Middle frontal gyrus (tissue), 1 donor: ENCODE measurements around the gene TNFRSF1B.
A peak's percentile ranks its signal among the peaks of the same experiment; 100 is the strongest.

Experiments used
- DNase-seq: peaks from one replicate; pipeline ENCODE4 v3.0.0-alpha.2; 2015; ENCODE audit warnings: low spot score; ENCODE audit errors: extremely low spot score

Gene TNFRSF1B

GRCh38 chr1:12189328-12189682 lies 22.5 kb downstream of the TNFRSF1B start:
- DNase-seq: no peak

GRCh38 chr1:12191242-12192032 lies 24.6 kb downstream of the TNFRSF1B start:
- no peak for DNase-seq

- DNase-seq: no peak
Observed at GRCh38 chr1:12194666-12195216, 27.9 kb downstream of the TNFRSF1B start.

GRCh38 chr1:12195416-12195815 lies 28.6 kb downstream of the TNFRSF1B start:
- no peak for DNase-seq

- DNase-seq: no peak
Observed at GRCh38 chr1:12196641-12197482, 30.1 kb downstream of the TNFRSF1B start.

- no peak for DNase-seq
Observed at GRCh38 chr1:12197483-12197880, 30.7 kb downstream of the TNFRSF1B start.

- DNase-seq: no peak
Observed at GRCh38 chr1:12200208-12200607, 33.4 kb downstream of the TNFRSF1B start.

- DNase-seq: no peak
Observed at GRCh38 chr1:12201352-12202189, 34.8 kb downstream of the TNFRSF1B start.

GRCh38 chr1:12202190-12202497 lies 35.4 kb downstream of the TNFRSF1B start:
- no peak for DNase-seq

GRCh38 chr1:12202577-12202976 lies 35.8 kb downstream of the TNFRSF1B start:
- DNase-seq: no peak

GRCh38 chr1:12203216-12204007 lies 36.6 kb downstream of the TNFRSF1B start:
- DNase-seq: no peak

GRCh38 chr1:12204140-12204539 lies 37.3 kb downstream of the TNFRSF1B start:
- DNase-seq: no peak

GRCh38 chr1:12204754-12205658 lies 38.2 kb downstream of the TNFRSF1B start:
- DNase-seq: no peak

GRCh38 chr1:12206238-12206637 lies 39.4 kb downstream of the TNFRSF1B start:
- no peak for DNase-seq

GRCh38 chr1:12206792-12207424 lies 40.1 kb downstream of the TNFRSF1B start:
- DNase-seq: no peak

GRCh38 chr1:12208271-12208670 lies 41.5 kb downstream of the TNFRSF1B start:
- DNase-seq: no peak

- DNase-seq: peak; percentile 68
Observed at GRCh38 chr1:12208764-12209494, 42.1 kb downstream of the TNFRSF1B start.

- no peak for DNase-seq
Observed at GRCh38 chr1:12209495-12209832, 42.7 kb downstream of the TNFRSF1B start.
